ENCODE data around the gene ZNF385C. TPM values are rescaled to one million over a fixed set of nuclear protein-coding genes. Genes with fewer than 3 reads are reported as not detected.
"Not testable (repeated sequence)": the region's sequence is repeated elsewhere in the genome, so short reads cannot be mapped to it uniquely, and the experiment has no call there.

Gene ZNF385C
- total RNA-seq, 1 donor from 2014 or later = 0.10 TPM

DNA sequence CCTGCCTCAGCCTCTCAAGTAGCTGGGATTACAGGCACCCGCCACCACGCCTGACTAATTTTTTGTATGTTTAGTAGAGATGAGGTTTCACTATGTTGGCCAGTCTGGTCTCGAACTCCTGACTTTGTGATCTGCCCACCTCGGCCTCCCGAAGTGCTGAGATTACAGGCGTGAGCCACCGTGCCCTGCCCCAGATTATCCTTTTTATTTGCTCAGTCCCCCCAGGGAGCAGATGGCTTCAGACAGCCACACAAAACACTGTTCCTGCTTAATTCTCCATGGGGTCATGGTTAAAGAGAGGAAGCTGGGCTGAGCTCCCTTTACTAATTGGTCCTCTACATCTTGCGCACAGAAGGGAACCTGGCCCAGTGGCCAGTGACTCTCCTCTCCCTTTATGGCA lies 77.4 kb downstream of the ZNF385C start:
- not testable (repeated sequence) for DNase-seq (ENCODE audit: low read depth)

DNA sequence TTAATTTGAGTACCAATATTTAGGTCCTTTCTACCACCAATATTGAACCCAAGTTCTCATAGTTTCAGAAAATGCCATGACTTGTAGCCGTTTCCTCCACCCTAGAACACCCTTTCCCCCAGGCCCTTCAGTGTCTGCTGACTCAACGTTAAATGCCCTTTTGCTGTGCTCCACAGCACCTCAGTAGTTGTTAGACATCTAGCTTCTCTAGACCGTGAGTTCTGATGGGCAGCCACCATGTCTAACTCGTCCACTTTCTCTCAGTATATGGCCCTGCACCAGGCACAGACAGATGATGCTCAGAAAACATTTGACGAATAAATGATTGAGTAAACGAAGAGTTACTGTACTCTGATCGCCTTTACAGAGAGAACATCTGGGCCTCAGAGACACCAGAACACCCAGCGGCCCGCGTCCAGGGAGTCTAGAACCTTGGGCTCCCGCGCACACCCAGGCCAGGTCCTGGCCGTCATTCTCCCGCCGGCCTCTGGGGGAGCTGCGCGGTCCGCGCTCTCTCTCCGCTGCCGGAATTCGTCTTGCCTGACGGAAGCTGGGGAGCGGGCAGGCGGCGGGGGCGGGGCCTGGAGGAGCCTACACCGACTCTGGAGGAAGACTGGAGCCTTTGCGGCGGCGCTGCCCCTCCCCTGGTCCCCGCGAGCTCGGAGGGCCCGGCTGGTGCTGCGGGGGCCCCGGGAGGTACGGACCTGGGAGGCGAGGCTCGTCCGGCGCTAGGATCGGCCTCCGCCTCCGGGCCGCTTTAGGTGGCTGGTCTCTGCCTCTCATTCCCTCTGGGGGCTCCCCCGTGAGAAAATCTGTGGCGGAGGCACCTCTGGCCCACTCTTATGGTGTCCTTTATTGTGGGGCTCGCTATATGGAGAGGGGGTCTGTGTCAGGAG lies 78.5 kb downstream of the ZNF385C start, which contains the start of gene NKIRAS2:
Gene NKIRAS2, plus strand, starts transcription at position 582 of the 896 bp plus-strand sequence. CDS start 1,488 bp downstream, outside the sequence.
- DNase-seq (ENCODE audit: low read depth) = peak; percentile 69

DNA sequence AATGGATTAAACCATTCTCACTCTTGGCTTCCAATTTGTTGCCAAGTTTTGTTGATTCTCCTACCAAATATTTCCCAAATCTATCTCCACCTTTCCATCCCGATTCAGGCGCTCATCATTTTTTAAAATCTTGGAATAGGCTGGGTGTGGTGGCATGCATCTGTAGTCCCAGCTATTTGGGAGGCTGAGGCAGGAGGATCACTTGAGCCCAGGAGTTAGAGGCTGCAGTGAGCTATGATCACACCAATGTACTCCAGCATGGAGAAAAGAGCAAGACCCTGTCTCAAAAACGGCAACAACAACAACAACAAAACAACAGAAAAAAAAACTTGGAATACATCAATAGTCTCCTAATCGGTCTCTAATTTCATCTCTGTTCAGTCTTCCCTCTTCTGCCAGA lies 79.3 kb downstream of the ZNF385C start:
- DNase-seq (ENCODE audit: low read depth) = no peak

DNA sequence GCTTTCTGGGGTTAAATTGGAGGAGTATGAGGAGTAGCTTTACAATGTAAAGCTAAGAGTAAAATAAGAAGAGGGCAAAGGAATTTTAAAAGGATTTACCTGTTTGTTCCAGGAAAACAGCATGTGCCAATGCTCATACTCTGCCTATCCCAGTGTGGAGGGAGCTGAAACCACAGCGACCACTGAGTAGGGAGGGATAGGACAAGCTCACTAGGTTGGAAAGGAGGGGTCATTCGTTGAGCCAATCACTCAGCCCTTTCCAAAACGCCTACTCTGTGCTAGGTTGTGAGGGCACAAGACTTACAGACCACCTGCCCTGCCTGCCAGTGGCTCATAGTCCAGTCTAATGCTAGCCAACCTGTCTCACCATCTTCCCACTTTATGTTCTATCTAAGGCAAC lies 79.9 kb downstream of the ZNF385C start:
- DNase-seq (ENCODE audit: low read depth) = no peak

DNA sequence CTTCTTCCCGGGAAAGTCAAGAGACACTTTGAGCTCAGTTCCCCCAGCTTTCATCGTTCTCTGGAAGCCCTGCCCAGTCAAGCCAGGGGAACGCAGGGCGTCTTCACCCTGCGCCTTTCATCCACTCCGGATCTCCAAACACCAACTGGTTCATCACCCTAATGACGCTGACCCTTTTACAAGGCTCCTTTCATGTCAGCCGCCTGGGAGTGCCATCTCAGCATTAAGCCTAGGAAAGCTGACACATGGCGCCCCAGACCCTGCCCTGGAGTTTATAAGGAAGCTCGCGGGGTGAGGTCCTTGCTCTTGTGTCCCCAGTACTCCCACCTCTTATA lies 80.4 kb downstream of the ZNF385C start:
- DNase-seq (ENCODE audit: low read depth) = no peak

DNA sequence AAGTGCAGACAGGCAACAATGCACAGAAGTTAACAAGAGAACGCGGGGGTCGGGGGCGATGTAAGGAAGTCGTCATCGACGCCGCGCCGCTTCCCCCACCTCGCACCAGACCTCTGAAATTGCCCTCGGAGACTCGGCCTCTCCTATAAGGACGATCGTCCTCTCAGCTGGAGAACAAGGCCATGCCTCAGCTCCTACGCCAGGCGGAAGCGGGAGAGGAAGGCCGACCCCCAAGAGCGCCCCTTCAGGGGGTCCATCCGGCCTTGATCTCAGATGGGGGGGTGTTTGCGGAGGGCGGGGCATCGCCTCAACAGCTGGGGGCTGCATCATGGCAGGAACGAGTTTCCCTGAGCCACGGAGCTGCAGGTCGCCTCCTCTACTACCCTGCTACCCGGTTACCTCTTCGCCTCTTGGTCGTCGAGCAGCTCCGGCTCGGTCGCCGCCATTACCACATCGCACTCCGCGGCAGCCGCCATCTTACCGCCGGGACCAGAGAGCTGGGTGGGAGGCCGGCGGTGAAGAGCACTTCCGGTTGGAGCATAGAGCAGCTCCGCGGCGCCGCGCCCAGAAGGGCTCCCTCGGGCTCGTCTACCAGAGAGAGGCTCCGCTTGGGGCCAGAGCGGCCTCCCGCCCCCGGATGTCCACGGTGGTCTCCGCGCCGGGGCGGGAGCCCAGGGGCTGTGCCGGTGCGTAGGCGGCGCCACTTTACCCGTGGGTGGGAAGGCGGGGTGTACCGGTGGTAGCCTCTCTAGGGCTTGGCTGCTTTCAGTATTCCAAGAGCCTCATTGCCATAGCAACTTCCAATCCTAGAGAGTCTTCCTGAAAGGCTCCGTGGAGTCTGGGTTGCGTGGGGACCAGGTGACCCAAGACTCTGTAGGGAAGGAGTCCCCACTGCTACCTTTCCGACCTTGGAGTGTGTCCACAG lies 81.1 kb downstream of the ZNF385C start, which contains the start of gene DNAJC7:
Gene DNAJC7, minus strand, starts transcription at position 499 of the 925 bp plus-strand sequence. Its CDS starts 23 bp downstream, at position 476.
- DNase-seq (ENCODE audit: low read depth) = peak; percentile 85

DNA sequence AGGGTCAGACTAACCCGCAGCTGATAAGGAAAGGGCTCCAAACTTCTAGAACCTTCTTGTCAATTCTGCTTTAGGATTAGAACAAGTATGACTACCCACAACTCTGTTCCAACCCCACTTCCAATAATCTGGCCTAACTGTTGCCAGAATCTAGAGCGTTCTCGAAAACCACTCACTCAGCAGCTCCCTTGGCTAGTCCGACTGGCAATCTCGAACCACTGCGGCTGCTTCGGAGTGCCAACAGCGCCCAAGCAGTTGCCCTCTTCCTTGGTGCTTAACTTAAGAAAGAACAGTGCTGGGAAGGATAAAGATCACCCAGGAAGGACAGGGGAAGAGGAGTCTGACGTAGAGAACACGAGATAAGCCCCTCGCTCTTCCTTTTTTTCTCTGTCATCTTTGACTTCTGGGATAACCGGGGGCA lies 81.9 kb downstream of the ZNF385C start:
- no peak for DNase-seq (ENCODE audit: low read depth)

DNA sequence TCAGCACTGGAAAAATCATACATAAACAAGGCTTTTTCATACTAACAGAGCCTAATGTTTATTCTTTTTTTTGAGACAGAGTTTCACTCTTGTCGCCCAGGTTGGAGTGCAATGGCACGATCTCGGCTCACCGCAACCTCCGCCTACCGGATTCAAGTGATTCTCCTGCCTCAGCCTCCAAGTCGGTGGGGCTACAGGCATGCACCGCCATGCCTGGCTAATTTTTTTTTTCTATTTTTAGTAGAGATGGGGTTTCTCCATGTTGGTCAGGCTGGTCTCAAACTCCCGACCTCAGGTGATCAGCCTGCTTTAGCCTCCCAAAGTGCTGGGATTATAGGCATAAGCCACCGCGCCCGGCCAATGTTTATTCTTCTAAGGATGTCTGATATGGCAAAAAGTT lies 84.5 kb downstream of the ZNF385C start:
- DNase-seq (ENCODE audit: low read depth) = not testable (repeated sequence)

DNA sequence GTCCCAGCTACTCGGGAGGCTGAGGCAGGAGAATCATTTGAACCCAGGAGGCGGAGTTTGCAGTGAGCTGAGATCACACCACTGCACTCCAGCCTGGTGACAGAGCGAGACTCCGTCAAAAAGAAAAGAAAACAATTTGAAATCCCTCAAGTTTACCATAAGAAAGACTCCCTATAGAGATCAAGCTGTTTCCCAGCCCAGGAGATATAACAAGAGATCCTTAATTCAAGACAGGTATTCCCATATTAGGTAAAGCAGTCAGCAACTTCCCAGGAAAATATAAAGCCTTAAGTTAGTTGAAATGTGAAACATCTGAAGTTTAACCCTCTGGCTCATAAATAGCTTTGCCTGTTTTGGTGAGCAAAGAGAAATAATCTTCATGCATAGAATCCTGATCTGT lies 85.9 kb downstream of the ZNF385C start:
- DNase-seq (ENCODE audit: low read depth) = not testable (repeated sequence)

DNA sequence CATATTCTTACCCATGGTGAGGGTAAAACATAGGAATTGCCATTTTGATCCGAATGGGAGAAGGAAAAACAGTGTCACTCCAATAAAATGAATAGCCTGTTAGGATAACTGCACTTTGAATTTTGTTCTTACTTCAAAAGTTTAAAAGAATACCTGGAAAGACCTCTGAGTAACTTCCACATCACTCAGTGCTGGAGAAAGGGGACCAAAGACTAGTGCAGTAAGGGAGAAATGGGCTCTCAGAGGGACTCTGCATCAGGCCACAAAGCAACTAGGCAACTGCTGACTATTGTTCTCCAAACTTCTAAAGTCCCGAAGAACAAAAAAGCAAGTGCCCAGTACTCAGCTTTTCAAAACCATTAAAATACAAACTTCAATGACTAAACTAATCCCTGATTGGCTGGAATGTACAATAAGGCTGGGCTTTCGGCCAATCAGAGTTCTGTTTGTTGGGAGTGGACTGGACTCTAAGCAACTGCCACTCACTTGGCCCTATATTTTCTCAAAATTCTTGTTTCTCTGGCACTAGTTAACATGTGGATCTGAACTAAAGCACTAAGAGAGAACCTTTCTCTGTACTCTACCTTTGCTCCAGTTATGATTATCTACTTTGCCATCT lies 87.3 kb downstream of the ZNF385C start:
- DNase-seq (ENCODE audit: low read depth) = peak; percentile 49

DNA sequence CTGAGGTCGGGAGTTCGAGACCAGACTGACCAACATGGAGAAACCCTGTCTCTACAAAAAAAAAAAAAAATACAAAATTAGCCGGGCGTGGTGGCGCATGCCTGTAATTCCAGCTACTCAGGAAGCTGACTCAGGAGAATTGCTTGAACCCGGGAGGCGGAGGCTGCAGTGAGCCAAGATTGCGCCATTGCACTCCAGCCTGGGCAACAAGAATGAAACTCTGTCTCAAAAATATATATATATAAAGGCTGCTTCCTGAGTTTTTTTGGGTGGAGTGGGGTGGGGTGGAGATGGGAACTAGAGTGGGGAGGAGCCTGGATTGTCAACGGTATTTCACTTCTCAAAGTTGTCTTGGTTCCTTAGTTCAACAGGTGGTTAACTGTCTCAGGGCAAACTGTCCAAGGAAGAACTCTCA lies 88.0 kb downstream of the ZNF385C start:
- peak; percentile 58 for DNase-seq (ENCODE audit: low read depth)

DNA sequence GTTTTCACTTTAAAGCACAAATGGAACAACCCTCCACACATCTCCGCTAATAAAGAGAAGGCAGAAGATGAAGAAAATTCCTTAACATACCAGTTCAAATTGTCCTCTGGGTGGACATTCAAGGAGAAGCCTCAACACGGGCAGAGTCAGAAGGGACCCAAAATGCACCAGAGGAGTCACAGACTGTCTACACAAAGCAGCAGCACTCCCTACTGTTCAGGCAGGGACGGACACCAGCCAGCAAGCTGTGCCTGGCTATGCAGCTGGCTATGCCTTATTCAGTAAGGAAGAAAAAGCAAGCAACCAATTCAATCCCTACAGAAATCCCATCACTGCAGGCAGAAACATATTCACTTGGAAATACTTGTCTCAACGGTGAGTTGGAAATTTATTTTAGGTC lies 89.1 kb downstream of the ZNF385C start:
- DNase-seq (ENCODE audit: low read depth) = no peak

DNA sequence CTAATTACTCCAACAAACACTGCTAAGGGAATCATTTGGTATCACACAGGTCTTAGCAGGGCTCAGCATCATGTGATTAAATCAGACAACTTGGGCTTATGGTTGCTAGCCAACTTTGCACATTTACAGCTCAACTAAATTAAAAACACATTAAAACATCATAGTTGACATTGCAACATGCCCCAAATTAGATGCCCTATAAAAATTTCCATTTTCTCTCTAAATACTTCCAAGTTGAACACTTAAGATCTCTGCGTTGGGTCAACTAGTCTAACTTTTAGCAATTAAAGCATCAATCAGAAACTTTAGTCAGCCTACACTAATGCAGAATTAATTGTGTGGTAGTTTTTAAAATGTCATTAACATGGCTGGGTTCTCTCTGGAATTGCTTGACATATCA lies 93.1 kb downstream of the ZNF385C start:
- no peak for DNase-seq (ENCODE audit: low read depth)

DNA sequence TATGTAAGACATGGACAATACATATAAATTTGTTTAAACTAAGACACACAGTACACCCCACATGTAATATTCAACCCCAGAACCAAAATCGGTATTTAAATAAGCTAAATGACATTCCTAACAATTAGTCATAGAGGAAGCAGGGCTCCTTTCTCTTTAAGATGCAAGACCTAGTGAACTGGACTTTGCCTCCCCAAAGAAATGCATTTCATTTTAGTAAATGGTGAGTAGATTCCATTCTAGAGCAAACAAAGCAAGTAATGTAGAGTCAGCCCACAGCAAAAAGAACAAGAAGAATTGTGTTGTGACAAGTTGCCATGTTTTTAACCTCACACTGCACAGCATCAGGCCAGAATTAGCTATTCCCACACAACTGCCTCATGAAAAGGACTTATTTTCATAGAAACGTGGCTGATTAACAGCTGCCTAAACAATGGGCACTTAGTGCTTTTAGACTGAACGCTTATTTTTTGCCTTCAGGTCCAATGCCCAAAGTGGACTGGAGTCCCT lies 95.4 kb downstream of the ZNF385C start:
- DNase-seq (ENCODE audit: low read depth) = peak; percentile 84

DNA sequence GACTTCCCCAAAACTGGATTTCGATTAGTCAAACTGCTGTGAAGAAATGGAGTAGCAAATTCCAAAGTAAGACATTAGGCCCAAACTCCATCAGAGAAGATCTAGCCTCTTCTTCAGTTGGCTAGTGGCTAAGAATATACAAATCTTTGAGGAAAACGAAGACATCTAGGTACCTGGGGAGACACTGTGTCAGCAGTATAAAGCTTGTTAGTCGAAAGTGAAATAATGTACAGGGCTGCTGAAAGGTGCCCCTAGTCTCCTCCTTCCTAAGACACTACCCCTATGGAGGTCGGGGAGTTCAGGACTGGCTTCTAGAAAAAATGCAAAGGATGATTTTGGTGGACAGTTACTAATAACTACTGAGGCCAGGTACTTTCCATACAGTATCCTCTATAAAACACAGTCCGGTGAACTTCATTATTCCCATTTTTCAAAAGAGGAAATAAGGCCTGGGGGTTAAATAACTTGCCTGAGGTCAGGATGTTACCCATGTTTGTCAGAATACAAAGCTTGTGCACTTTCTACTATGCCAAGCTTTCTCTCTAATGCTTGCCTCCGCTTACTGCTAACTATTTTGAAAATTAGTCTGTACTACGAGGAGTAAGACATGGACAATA lies 96.0 kb downstream of the ZNF385C start:
- no peak for DNase-seq (ENCODE audit: low read depth)

DNA sequence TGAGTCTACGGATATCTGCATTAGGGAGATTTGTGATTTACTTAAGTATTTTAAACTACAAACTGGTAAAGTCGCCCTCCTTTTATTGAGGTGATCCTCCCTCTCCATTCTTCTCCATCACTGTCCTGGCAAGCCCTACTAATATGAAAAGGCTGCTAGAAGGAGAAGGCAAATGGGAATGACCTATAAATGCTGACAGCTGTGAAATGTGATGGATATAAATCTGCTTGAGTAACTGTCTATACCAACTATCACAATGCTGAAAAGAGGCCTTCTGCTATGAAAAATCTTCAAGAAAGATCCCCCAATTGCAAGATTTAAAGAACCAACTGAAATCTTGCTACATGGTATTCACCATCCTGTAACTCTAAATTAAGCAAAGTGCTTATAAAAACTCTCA lies 96.5 kb downstream of the ZNF385C start:
- DNase-seq (ENCODE audit: low read depth) = no peak

DNA sequence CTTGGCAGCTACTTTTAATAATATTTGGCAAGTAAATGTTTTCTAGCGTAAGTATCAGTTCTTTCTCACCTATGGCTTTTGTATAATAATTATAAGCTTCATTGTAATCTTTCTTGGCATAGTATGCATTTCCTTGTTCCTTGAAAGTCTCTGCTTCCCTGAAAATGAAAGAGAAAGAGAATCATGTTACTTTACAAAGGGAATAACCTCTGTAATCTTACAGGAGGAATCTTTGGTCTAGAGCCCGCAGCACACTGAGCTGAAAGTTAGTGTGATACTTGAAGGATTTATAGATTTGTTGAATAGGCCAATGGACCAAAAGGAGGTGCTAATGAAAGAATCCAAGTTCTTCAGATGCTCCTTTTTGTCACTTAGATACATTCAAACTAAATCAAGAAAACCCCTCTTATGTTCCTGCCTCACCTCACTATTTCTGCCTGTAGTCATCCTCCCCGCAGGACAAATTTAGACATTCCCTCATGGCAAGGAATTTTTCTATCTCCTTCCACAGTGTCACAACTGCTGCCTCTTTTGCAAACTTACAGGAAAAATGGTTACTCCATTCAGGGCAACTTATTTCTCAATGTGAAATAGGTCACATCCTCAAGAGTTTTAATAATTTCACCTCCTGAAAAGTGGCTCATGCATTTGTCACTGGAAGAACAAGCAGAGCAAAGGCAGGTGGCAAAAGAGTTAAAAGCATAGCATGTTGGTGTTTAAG lies 97.7 kb downstream of the ZNF385C start:
- no peak for DNase-seq (ENCODE audit: low read depth)

DNA sequence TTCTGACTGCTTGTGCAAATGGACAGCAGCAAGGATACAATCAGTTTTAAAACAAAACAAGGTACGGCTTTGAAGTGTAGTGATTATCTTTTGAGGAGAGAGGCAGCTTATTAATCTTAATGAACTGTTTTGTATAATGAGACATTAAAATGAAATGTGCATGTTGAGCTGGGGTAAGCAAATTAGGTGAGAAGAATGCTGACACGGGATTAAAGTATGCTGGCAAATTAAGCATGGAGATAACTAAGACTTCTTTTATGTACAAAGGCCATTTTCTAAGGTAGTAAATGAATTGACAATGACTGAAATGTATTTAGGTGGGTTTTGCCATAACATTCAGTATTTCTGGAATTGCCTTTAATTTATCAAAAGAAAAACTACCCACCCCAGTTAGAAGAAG lies 99.8 kb downstream of the ZNF385C start:
- no peak for DNase-seq (ENCODE audit: low read depth)

DNA sequence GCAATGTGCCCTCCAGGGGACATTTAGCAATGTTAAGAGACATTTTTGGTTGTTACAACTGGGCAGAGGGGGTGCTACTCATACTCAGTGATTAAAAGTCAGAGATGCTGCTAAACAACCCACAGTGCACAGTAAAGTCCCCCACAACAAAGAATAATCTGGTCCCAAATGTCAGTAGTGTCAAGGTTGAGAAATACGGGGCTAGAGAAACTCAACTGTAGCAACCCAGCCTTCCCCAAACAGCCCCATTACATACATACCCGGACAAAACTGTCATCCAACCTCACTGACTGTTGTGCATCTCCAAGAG lies 101.5 kb downstream of the ZNF385C start:
- no peak for DNase-seq (ENCODE audit: low read depth)

DNA sequence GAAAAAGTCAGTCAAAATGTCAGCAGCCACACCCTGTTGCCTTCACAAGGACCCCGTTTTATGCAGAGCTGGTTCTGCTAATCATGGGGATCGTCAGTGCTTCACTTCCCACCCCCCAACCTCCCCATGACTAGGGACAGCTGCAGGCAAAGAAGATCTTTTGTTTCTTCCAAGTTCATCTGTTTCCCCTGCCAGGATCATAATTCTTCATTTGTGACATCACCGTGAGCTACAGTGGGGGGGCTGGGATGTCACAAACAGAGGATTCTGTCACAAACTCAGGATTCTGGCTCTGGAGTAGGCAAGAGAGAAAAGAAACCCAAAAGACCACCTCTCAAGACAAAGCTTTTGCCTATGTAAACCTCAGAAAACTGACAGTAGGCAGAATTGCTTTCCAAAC lies 105.7 kb downstream of the ZNF385C start:
- DNase-seq (ENCODE audit: low read depth) = no peak
